Measurements from ENCODE around the gene CXCR1.

Gene CXCR1

GRCh38 chr2:218168635-218169462 lies 2.1 kb upstream of the CXCR1 start:
- peak in 40 of 42 donors; percentile 9 to 80 (median 48) for DNase-seq
- intact Hi-C loops (cut with DNase I): no loop called here

GRCh38 chr2:218168016-218168415 lies 1.3 kb upstream of the CXCR1 start:
- intact Hi-C loops (cut with DNase I): no loop called here
- DNase-seq: no peak

- DNase-seq: no peak
- intact Hi-C loops (cut with DNase I): no loop called here
Measured at GRCh38 chr2:218162814-218163213, 3.9 kb downstream of the CXCR1 start.

- intact Hi-C loops (cut with DNase I): no loop called here
- no peak for DNase-seq
Measured at GRCh38 chr2:218161644-218162043, 5.1 kb downstream of the CXCR1 start.

GRCh38 chr2:218155953-218156479 lies 10.7 kb downstream of the CXCR1 start:
- DNase-seq: no peak
- intact Hi-C loops (cut with DNase I): no loop called here

- DNase-seq: peak; percentile 13 to 83 (median 58)
- intact Hi-C loops (cut with DNase I): no loop called here
Measured at GRCh38 chr2:218152777-218153176, 14.0 kb downstream of the CXCR1 start.

GRCh38 chr2:218152172-218152571 lies 14.6 kb downstream of the CXCR1 start:
- DNase-seq: no peak
- intact Hi-C loops (cut with DNase I): no loop called here

- intact Hi-C loops (cut with DNase I): no loop called here
Measured at GRCh38 chr2:218149848-218150440, 16.8 kb downstream of the CXCR1 start.

GRCh38 chr2:218149098-218149497 lies 17.7 kb downstream of the CXCR1 start:
- intact Hi-C loops (cut with DNase I): no loop called here
- DNase-seq: no peak

More at GRCh38 chr2:218149848-218150440, 16.8 kb downstream of the CXCR1 start:
- DNase-seq: no peak

GRCh38 chr2:218146056-218146455 lies 20.7 kb downstream of the CXCR1 start:
- intact Hi-C loops (cut with DNase I): no loop called here
- no peak for DNase-seq

- no peak for DNase-seq
- intact Hi-C loops (cut with DNase I): no loop called here
Measured at GRCh38 chr2:218145124-218145523, 21.6 kb downstream of the CXCR1 start.

GRCh38 chr2:218138047-218138446 lies 28.7 kb downstream of the CXCR1 start:
- intact Hi-C loops (cut with DNase I): no loop called here
- no peak for DNase-seq

- intact Hi-C loops (cut with DNase I): no loop called here
- DNase-seq: no peak
Measured at GRCh38 chr2:218137514-218137913, 29.2 kb downstream of the CXCR1 start.

- no peak for DNase-seq
- intact Hi-C loops (cut with DNase I): no loop called here
Measured at GRCh38 chr2:218130822-218131221, 35.9 kb downstream of the CXCR1 start.

- no peak for DNase-seq
- intact Hi-C loops (cut with DNase I): no loop called here
Measured at GRCh38 chr2:218130377-218130776, 36.4 kb downstream of the CXCR1 start.

GRCh38 chr2:218129458-218130135 lies 37.2 kb downstream of the CXCR1 start:
- intact Hi-C loops (cut with DNase I): no loop called here
- no peak for DNase-seq

GRCh38 chr2:218128781-218129457 lies 37.8 kb downstream of the CXCR1 start:
- no peak for DNase-seq
- intact Hi-C loops (cut with DNase I): no loop called here

GRCh38 chr2:218127929-218128455 lies 38.8 kb downstream of the CXCR1 start:
- intact Hi-C loops (cut with DNase I): no loop called here
- DNase-seq: no peak

- DNase-seq: peak in 12 of 42 donors; percentile 12 to 46 (median 24)
- intact Hi-C loops (cut with DNase I): no loop called here
Measured at GRCh38 chr2:218125626-218126080, 41.1 kb downstream of the CXCR1 start, which contains the start of gene CXCR2. TSS of gene CXCR2 (plus strand) at chr2:218126028. CDS start at chr2:218134802, 8,774 bp downstream.

Data from head of caudate nucleus (tissue), 42 donors.